Dermis microvascular lymphatic vessel endothelial cell (primary cell): ENCODE results near the gene NTSR1. TPM values are rescaled to one million over a fixed set of nuclear protein-coding genes. Genes with fewer than 3 reads are reported as not detected.

Experiments used
- DNase-seq, 2 donors: peaks; one replicate each; pipeline versions ENCODE4 v3.0.0 to v3.0.0-alpha.2; 2010; ENCODE audit warnings: low read depth in 2 of 2
- total RNA-seq: library from RNA; depleted of rRNA; stranded (reverse); fragments of >200 nt; gene quantifications from 2 replicates; pipeline ENCODE4 v1.2.1, GENCODE V29; 2014

NTSR1 gene
- total RNA-seq, 1 donor from 2014 or later = under 0.01 TPM

GRCh38 chr20:62754991-62755356, 46.3 kb downstream of the NTSR1 start:
- no peak for DNase-seq

- DNase-seq = no peak
Measured at GRCh38 chr20:62755817-62756724, 47.4 kb downstream of the NTSR1 start.

- no peak for DNase-seq
Measured at GRCh38 chr20:62758226-62758912, 49.7 kb downstream of the NTSR1 start.

- no peak for DNase-seq
Measured at GRCh38 chr20:62759981-62760431, 51.4 kb downstream of the NTSR1 start.

- no peak for DNase-seq
Measured at GRCh38 chr20:62760471-62760855, 51.8 kb downstream of the NTSR1 start.

- no peak for DNase-seq
Measured at GRCh38 chr20:62760856-62761758, 52.5 kb downstream of the NTSR1 start.

- DNase-seq = no peak
Measured at GRCh38 chr20:62761759-62762131, 53.1 kb downstream of the NTSR1 start.

GRCh38 chr20:62762376-62762775, 53.7 kb downstream of the NTSR1 start:
- DNase-seq = no peak

- DNase-seq = no peak
Measured at GRCh38 chr20:62762801-62763368, 54.2 kb downstream of the NTSR1 start.

- no peak for DNase-seq
Measured at GRCh38 chr20:62763404-62763803, 54.8 kb downstream of the NTSR1 start.

GRCh38 chr20:62764156-62764935, 55.7 kb downstream of the NTSR1 start:
- DNase-seq = no peak

GRCh38 chr20:62765021-62765420, 56.4 kb downstream of the NTSR1 start:
- no peak for DNase-seq

- DNase-seq = no peak
Measured at GRCh38 chr20:62765432-62766070, 56.9 kb downstream of the NTSR1 start.

GRCh38 chr20:62766071-62766450, 57.4 kb downstream of the NTSR1 start:
- DNase-seq = no peak

- DNase-seq = no peak
Measured at GRCh38 chr20:62766716-62767115, 58.1 kb downstream of the NTSR1 start.

GRCh38 chr20:62768234-62768546, 59.6 kb downstream of the NTSR1 start:
- DNase-seq = no peak

- no peak for DNase-seq
Measured at GRCh38 chr20:62768551-62769287, 60.1 kb downstream of the NTSR1 start.

GRCh38 chr20:62769346-62770071, 60.9 kb downstream of the NTSR1 start:
- DNase-seq = no peak
